CD4-positive, CD25-positive, alpha-beta regulatory T cell (primary cell): ENCODE data around the gene PPP1R13B. TPM values are rescaled to one million over a fixed set of nuclear protein-coding genes. Genes with fewer than 3 reads are reported as not detected.

Experiments used
- ATAC-seq, 2 donors: fragments of 150-1000 bp; cut with Tn5 transposase; one replicate each; pipeline ENCODE4 v1.10.0; 2021; ENCODE audit warnings: low read depth in 2 of 2, moderate number of reproducible peaks in 2 of 2, moderate library complexity in 1 of 2
- DNase-seq, 3 donors: peaks; one replicate each; pipeline versions ENCODE4 v3.0.0 to v3.0.0-alpha.2; 2012 to 2022; ENCODE audit warnings: mixed read lengths in 1 of 3
- H3K27ac ChIP-seq: one replicate; pipeline ENCODE4 v1.7.0; 2013; ENCODE audit warnings: mild to moderate bottlenecking, low read length; ENCODE audit not compliant: insufficient read depth, poor library complexity, severe bottlenecking
- H3K27me3 ChIP-seq: one replicate; pipeline ENCODE4 v1.7.0; 2013; ENCODE audit warnings: low read length; ENCODE audit not compliant: control insufficient read depth, insufficient read depth
- H3K36me3 ChIP-seq: one replicate; pipeline ENCODE4 v1.7.0; 2013; ENCODE audit warnings: mild to moderate bottlenecking, low read length, moderate library complexity; ENCODE audit not compliant: control insufficient read depth, insufficient read depth
- H3K4me1 ChIP-seq: 2 replicates; pipeline ENCODE4 v1.7.0; 2013; ENCODE audit warnings: mild to moderate bottlenecking, low read length; ENCODE audit not compliant: insufficient read depth, control insufficient read depth, poor library complexity, severe bottlenecking
- H3K4me3 ChIP-seq: one replicate; pipeline ENCODE4 v1.7.0; 2013; ENCODE audit warnings: low read depth, mild to moderate bottlenecking, low read length, moderate library complexity
- H3K9me3 ChIP-seq, 2 experiments: 1 replicate in 1 of 2; 2 replicates in 1 of 2; pipeline ENCODE4 v1.7.0; 2013; ENCODE audit warnings: low read length in 2 of 2, mild to moderate bottlenecking in 1 of 2, moderate library complexity in 1 of 2; ENCODE audit not compliant: control insufficient read depth in 2 of 2
- H3K27ac Mint-ChIP-seq, 3 donors: one replicate each; pipeline ENCODE4 v1.8.0; 2020 to 2022; ENCODE audit warnings: mild to moderate bottlenecking in 3 of 3, mixed read lengths in 3 of 3, moderate library complexity in 2 of 3
- H3K27me3 Mint-ChIP-seq: one replicate; pipeline ENCODE4 v1.8.0; 2022; ENCODE audit warnings: mild to moderate bottlenecking, mixed read lengths
- H3K36me3 Mint-ChIP-seq: one replicate; pipeline ENCODE4 v1.8.0; 2020; ENCODE audit warnings: mixed read lengths
- H3K4me1 Mint-ChIP-seq, 4 donors: one replicate each; pipeline ENCODE4 v1.8.0; 2020 to 2022; ENCODE audit warnings: mixed read lengths in 4 of 4, mild to moderate bottlenecking in 1 of 4
- H3K4me3 Mint-ChIP-seq, 4 donors: one replicate each; pipeline ENCODE4 v1.8.0; 2020 to 2022; ENCODE audit warnings: mild to moderate bottlenecking in 4 of 4, mixed read lengths in 4 of 4, moderate library complexity in 3 of 4
- H3K9me3 Mint-ChIP-seq, 7 donors: one replicate each; pipeline ENCODE4 v1.8.0; 2020 to 2022; ENCODE audit warnings: mixed read lengths in 7 of 7, mild to moderate bottlenecking in 3 of 7, moderate library complexity in 2 of 7
- polyA plus RNA-seq, 4 donors: library from polyadenylated mRNA; unstranded; fragments of 300-500 nt; fragmentation: Illumina TruSeq; gene quantifications; one replicate each; pipeline ENCODE4 v1.2.3, GENCODE V29; 2021
- total RNA-seq: library from RNA; stranded (reverse); gene quantifications from one replicate; pipeline ENCODE4 v1.2.3, GENCODE V29; 2022

Gene PPP1R13B
- total and polyA plus RNA-seq, 5 donors from 2014 or later, result 1.5 to 21.5 (median 3.0) TPM

GRCh38 chr14:103830511-103831270, 16.7 kb downstream of the PPP1R13B start:
- no peaks in the 10 kb centered on the region for H3K36me3 ChIP-seq
- DNase-seq, result no peak
- Mint-ChIP-seq H3K9me3 (no peaks in the 10 kb centered on the region), H3K4me3 (no peak overlapping the region), H3K36me3 (peaks cover 4% of the 10 kb centered on the region), H3K4me1 (peaks cover 0 to 24% (median 7%) of the 10 kb centered on the region in 4 donors), H3K27me3 (no peaks in the 10 kb centered on the region), H3K27ac (no peak overlapping the region)
- no peaks in the 10 kb centered on the region for H3K27me3 ChIP-seq
- H3K4me3 ChIP-seq, result no peak overlapping the region
- H3K9me3 ChIP-seq, result no peaks in the 10 kb centered on the region
- H3K4me1 ChIP-seq, result no peaks in the 10 kb centered on the region
- ATAC-seq, result no peak
- no peak overlapping the region for H3K27ac ChIP-seq

GRCh38 chr14:103828315-103828967, 18.9 kb downstream of the PPP1R13B start:
- H3K9me3 ChIP-seq, result no peaks in the 10 kb centered on the region
- no peak overlapping the region for H3K4me3 ChIP-seq
- no peaks in the 10 kb centered on the region for H3K9me3 Mint-ChIP-seq
- peaks cover 0 to 26% (median 10%) of the 10 kb centered on the region in 4 donors for H3K4me1 Mint-ChIP-seq
- no peaks in the 10 kb centered on the region for H3K27me3 ChIP-seq
- ATAC-seq (no peak), DNase-seq (no peak)
- no peaks in the 10 kb centered on the region for H3K27me3 Mint-ChIP-seq
- H3K4me1 ChIP-seq, result no peaks in the 10 kb centered on the region
- H3K4me3 Mint-ChIP-seq, result no peak overlapping the region
- peaks cover 4% of the 10 kb centered on the region for H3K36me3 Mint-ChIP-seq
- no peak overlapping the region for H3K27ac ChIP-seq
- H3K27ac Mint-ChIP-seq, result peak overlapping the region in 1 of 3 donors; percentile 56
- no peaks in the 10 kb centered on the region for H3K36me3 ChIP-seq

GRCh38 chr14:103825101-103825500, 22.3 kb downstream of the PPP1R13B start:
- no peak overlapping the region for H3K4me3 Mint-ChIP-seq
- Histone ChIP-seq H3K4me3 (no peak overlapping the region), H3K36me3 (no peaks in the 10 kb centered on the region)

GRCh38 chr14:103820908-103821307, 26.5 kb downstream of the PPP1R13B start:
- Mint-ChIP-seq H3K36me3 (no peaks in the 10 kb centered on the region), H3K4me1 (peaks cover 20 to 59% (median 31%) of the 10 kb centered on the region in 4 donors), H3K9me3 (no peaks in the 10 kb centered on the region), H3K27ac (peak overlapping the region; percentile 23 to 84 (median 38)), H3K27me3 (no peaks in the 10 kb centered on the region), H3K4me3 (no peak overlapping the region)
- Histone ChIP-seq H3K27ac (no peak overlapping the region), H3K4me3 (no peak overlapping the region), H3K9me3 (no peaks in the 10 kb centered on the region), H3K36me3 (no peaks in the 10 kb centered on the region), H3K27me3 (no peaks in the 10 kb centered on the region), H3K4me1 (peaks cover 5% of the 10 kb centered on the region)
- ATAC-seq, result no peak
- no peak for DNase-seq

More at GRCh38 chr14:103825101-103825500, 22.3 kb downstream of the PPP1R13B start:
- DNase-seq (no peak), ATAC-seq (no peak)
- Mint-ChIP-seq H3K27me3 (no peaks in the 10 kb centered on the region), H3K9me3 (no peaks in the 10 kb centered on the region), H3K36me3 (peaks cover 4% of the 10 kb centered on the region), H3K27ac (no peak overlapping the region), H3K4me1 (peaks cover 6 to 40% (median 16%) of the 10 kb centered on the region in 4 donors)
- Histone ChIP-seq H3K4me1 (peaks cover 2% of the 10 kb centered on the region), H3K27ac (no peak overlapping the region), H3K9me3 (no peaks in the 10 kb centered on the region), H3K27me3 (no peaks in the 10 kb centered on the region)

- Mint-ChIP-seq H3K27ac (peak overlapping the region; percentile 38 to 84 (median 73)), H3K4me1 (peaks cover 20 to 57% (median 31%) of the 10 kb centered on the region in 4 donors), H3K4me3 (peak overlapping the region in 1 of 4 donors; percentile 0), H3K36me3 (no peaks in the 10 kb centered on the region), H3K27me3 (no peaks in the 10 kb centered on the region), H3K9me3 (no peaks in the 10 kb centered on the region)
- ATAC-seq, result no peak
- Histone ChIP-seq H3K4me1 (peaks cover 5% of the 10 kb centered on the region), H3K4me3 (no peak overlapping the region), H3K27ac (no peak overlapping the region), H3K27me3 (no peaks in the 10 kb centered on the region), H3K36me3 (no peaks in the 10 kb centered on the region), H3K9me3 (no peaks in the 10 kb centered on the region)
- no peak for DNase-seq
Measured at GRCh38 chr14:103820382-103820781, 27.0 kb downstream of the PPP1R13B start.

GRCh38 chr14:103819503-103820307, 27.7 kb downstream of the PPP1R13B start:
- H3K27ac ChIP-seq, result no peak overlapping the region
- Mint-ChIP-seq H3K36me3 (no peaks in the 10 kb centered on the region), H3K4me1 (peaks cover 20 to 54% (median 30%) of the 10 kb centered on the region in 4 donors), H3K27me3 (no peaks in the 10 kb centered on the region), H3K4me3 (peak overlapping the region in 1 of 4 donors; percentile 23), H3K9me3 (no peaks in the 10 kb centered on the region), H3K27ac (peak overlapping the region; percentile 74 to 91 (median 84))
- H3K36me3 ChIP-seq, result no peaks in the 10 kb centered on the region
- ATAC-seq (no peak), DNase-seq (no peak)
- H3K27me3 ChIP-seq, result no peaks in the 10 kb centered on the region
- no peaks in the 10 kb centered on the region for H3K9me3 ChIP-seq
- peaks cover 5% of the 10 kb centered on the region for H3K4me1 ChIP-seq
- H3K4me3 ChIP-seq, result no peak overlapping the region

- Mint-ChIP-seq H3K9me3 (no peaks in the 10 kb centered on the region), H3K27me3 (no peaks in the 10 kb centered on the region), H3K4me1 (peaks cover 20 to 54% (median 29%) of the 10 kb centered on the region in 4 donors), H3K27ac (peak overlapping the region in 2 of 3 donors; percentile 74 to 84), H3K4me3 (no peak overlapping the region), H3K36me3 (no peaks in the 10 kb centered on the region)
- no peak for DNase-seq
- no peaks in the 10 kb centered on the region for H3K36me3 ChIP-seq
- H3K4me1 ChIP-seq, result peaks cover 5% of the 10 kb centered on the region
- H3K9me3 ChIP-seq, result no peaks in the 10 kb centered on the region
- H3K4me3 ChIP-seq, result no peak overlapping the region
- H3K27ac ChIP-seq, result no peak overlapping the region
- no peak for ATAC-seq
- H3K27me3 ChIP-seq, result no peaks in the 10 kb centered on the region
Measured at GRCh38 chr14:103818870-103819269, 28.5 kb downstream of the PPP1R13B start.
